ENCODE results near the gene RNF213. TPM values are rescaled to one million over a fixed set of nuclear protein-coding genes. Genes with fewer than 3 reads are reported as not detected.

The RNF213 gene
- polyA plus RNA-seq, 1 donor, result 31.0 TPM

- DNase-seq (ENCODE audit: low read depth), result no peak
These were observed 186.2 kb downstream of the RNF213 start for GRCh38 chr17:80446645-80447405.

GRCh38 chr17:80447790-80448189, 187.1 kb downstream of the RNF213 start:
- DNase-seq (ENCODE audit: low read depth), result no peak

Other genes starting within 250 kb of the RNF213 start
- 26.2 TPM for gene TBC1D16, start 225.0 kb upstream of the RNF213 start, polyA plus RNA-seq (ENCODE audit: insufficient read length)
- 5.5 TPM for gene CCDC40, start 224.2 kb upstream of the RNF213 start, polyA plus RNA-seq (ENCODE audit: insufficient read length)
- 33.8 TPM for gene GAA, start 159.3 kb upstream of the RNF213 start, polyA plus RNA-seq (ENCODE audit: insufficient read length)
- 63.5 TPM for gene EIF4A3, start 113.7 kb upstream of the RNF213 start, polyA plus RNA-seq (ENCODE audit: insufficient read length)
- 0.92 TPM for gene CARD14, start 90.8 kb upstream of the RNF213 start, polyA plus RNA-seq (ENCODE audit: insufficient read length)
- gene SGSH, start 40.5 kb upstream of the RNF213 start, polyA plus RNA-seq (ENCODE audit: insufficient read length), result 19.7 TPM
- 8.1 TPM for gene SLC26A11, start 40.4 kb upstream of the RNF213 start, polyA plus RNA-seq (ENCODE audit: insufficient read length)
- gene ENDOV, start 154.3 kb downstream of the RNF213 start, polyA plus RNA-seq (ENCODE audit: insufficient read length), result 21.9 TPM
- gene NPTX1, start 215.8 kb downstream of the RNF213 start, polyA plus RNA-seq (ENCODE audit: insufficient read length), result 0.22 TPM

All from forelimb muscle (tissue), 1 donor.